Esophagus squamous epithelium (tissue), 4 donors: ENCODE data around the gene CTNNA1.

Experiments
- POLR2A ChIP-seq, 4 donors: fragments of 450-650 bp; IDR thresholded peaks; one replicate each; pipeline ENCODE4 v1.6.1; 2017; ENCODE audit warnings: antibody characterized with exemption in 4 of 4, mild to moderate bottlenecking in 4 of 4, moderate library complexity in 3 of 4
- TF ChIP-seq, protein P1 (sequence below), 6 experiments: fragments of 450-650 bp in 4 of 6; fragments of 200-600 bp in 2 of 6; sonication (generic) in 2 of 6; IDR thresholded peaks; one replicate each; pipeline ENCODE4 v1.5.1; 2016 to 2019; ENCODE audit warnings: antibody characterized with exemption in 6 of 6, mild to moderate bottlenecking in 4 of 6, moderate library complexity in 4 of 6

DNA sequence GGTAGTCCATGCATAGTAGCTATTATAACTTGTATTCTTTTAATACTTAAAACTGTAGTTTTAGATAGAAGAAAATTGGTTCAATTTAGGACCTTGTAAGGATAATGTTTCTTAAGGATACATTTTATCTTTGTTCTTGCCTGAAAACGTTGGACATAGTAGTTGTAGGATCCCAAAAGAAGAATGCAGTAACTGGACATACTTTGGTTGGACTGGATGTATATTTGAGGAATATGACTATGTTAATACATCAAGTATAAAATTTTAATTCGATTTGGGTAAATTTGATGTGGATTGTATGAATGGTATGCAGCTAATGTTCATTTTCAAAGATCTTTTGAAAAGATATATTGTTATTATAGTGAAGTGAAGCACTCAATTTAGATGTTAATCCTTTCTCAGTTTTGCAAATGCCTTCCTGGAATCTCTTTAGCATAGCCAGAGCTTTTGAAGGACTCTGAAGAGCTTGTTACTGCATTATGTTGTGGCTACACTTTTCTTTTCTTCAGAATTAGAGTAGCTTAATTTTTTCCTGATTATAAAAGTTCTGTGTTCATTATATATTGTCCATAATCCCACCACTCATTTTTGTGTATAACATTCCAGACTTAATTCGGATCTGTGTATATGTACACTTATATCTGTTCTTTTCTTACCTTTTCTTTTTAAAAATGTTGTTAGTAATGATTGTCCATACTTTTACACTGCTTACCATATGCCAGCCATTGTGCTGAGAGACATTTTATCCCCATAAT is 80.7 kb downstream of the CTNNA1 start:
- TF ChIP-seq POLR2A (IDR thresholded peaks at IDR 0.05): no peak
- TF ChIP-seq, protein P1, sequence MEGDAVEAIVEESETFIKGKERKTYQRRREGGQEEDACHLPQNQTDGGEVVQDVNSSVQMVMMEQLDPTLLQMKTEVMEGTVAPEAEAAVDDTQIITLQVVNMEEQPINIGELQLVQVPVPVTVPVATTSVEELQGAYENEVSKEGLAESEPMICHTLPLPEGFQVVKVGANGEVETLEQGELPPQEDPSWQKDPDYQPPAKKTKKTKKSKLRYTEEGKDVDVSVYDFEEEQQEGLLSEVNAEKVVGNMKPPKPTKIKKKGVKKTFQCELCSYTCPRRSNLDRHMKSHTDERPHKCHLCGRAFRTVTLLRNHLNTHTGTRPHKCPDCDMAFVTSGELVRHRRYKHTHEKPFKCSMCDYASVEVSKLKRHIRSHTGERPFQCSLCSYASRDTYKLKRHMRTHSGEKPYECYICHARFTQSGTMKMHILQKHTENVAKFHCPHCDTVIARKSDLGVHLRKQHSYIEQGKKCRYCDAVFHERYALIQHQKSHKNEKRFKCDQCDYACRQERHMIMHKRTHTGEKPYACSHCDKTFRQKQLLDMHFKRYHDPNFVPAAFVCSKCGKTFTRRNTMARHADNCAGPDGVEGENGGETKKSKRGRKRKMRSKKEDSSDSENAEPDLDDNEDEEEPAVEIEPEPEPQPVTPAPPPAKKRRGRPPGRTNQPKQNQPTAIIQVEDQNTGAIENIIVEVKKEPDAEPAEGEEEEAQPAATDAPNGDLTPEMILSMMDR (IDR thresholded peaks at IDR 0.05): no peak
